SK-N-MC (cell line): ENCODE results near the gene NAA15.

Experiments
- EZH2 ChIP-seq: fragments of 200-600 bp; sonication (generic); IDR thresholded peaks from one replicate; pipeline ENCODE4 v1.6.1; 2017; ENCODE audit warnings: antibody characterized with exemption
- FOXP2 ChIP-seq: optimal IDR thresholded peaks from 2 replicates; pipeline ENCODE3; 2011; ENCODE audit warnings: mild to moderate bottlenecking, moderate library complexity; ENCODE audit not compliant: insufficient read depth; ENCODE audit errors: extremely low read length, control extremely low read depth
- POLR2AphosphoS5 ChIP-seq: IDR thresholded peaks from 2 replicates; pipeline ENCODE4 v1.6.1; 2012; ENCODE audit warnings: mild to moderate bottlenecking, low read depth, low read length, borderline replicate concordance

- no peak for TF ChIP-seq POLR2AphosphoS5
- TF ChIP-seq EZH2 = no peak
- TF ChIP-seq FOXP2 = no peak
These were observed 15.4 kb downstream of the NAA15 start for GRCh38 chr4:139316733-139317132.
